Stomach (tissue), 19 donors: ENCODE results near the gene ACVR1C. TPM values are rescaled to one million over a fixed set of nuclear protein-coding genes. Genes with fewer than 3 reads are reported as not detected.
A peak's percentile ranks its signal among the peaks of the same experiment; 100 is the strongest.

Source experiments
- DNase-seq, 2 donors: peaks; one replicate each; pipeline versions ENCODE4 v3.0.0 to v3.0.0-alpha.2; 2013 to 2019
- H3K27ac ChIP-seq, 5 donors: fragments of 200-600 bp in 4 of 5; sonication (generic) in 4 of 5; one replicate each; pipeline ENCODE4 v1.5.1; 2013 to 2019; ENCODE audit warnings: mild to moderate bottlenecking in 1 of 5, moderate library complexity in 1 of 5
- H3K27me3 ChIP-seq, 3 donors: fragments of 200-600 bp; sonication (generic); one replicate each; pipeline ENCODE4 v1.5.1; 2017 to 2019; ENCODE audit warnings: mixed run types in 1 of 3
- H3K36me3 ChIP-seq, 4 donors: fragments of 200-600 bp; sonication (generic); 1 replicate in 3 of 4; 2 replicates in 1 of 4; pipeline ENCODE4 v1.5.1; 2016 to 2019
- H3K4me1 ChIP-seq, 4 donors: fragments of 200-600 bp; sonication (generic); one replicate each; pipeline ENCODE4 v1.5.1; 2016 to 2019
- H3K4me3 ChIP-seq, 4 donors: fragments of 200-600 bp; sonication (generic) in 3 of 4; one replicate each; pipeline ENCODE4 v1.5.1; 2016 to 2019; ENCODE audit warnings: mild to moderate bottlenecking in 1 of 4
- H3K9me3 ChIP-seq, 4 donors: fragments of 200-600 bp; sonication (generic); one replicate each; pipeline ENCODE4 v1.5.1; 2016 to 2019
- CTCF ChIP-seq, 7 experiments: fragments of 450-650 bp in 4 of 7; fragments of 200-600 bp in 3 of 7; sonication (generic) in 3 of 7; IDR thresholded peaks; one replicate each; pipeline ENCODE4 v1.5.1; 2016 to 2019; ENCODE audit warnings: antibody characterized with exemption in 7 of 7, control low read depth in 2 of 7, mild to moderate bottlenecking in 1 of 7
- EP300 ChIP-seq: sonication (generic); formaldehyde crosslinking; IDR thresholded peaks from one replicate; pipeline ENCODE4 v1.6.1; 2017; ENCODE audit warnings: antibody characterized with exemption
- POLR2A ChIP-seq, 4 donors: fragments of 450-650 bp; IDR thresholded peaks; one replicate each; pipeline ENCODE4 v1.6.1; 2016; ENCODE audit warnings: antibody characterized with exemption in 4 of 4, control low read depth in 2 of 4, mild to moderate bottlenecking in 1 of 4, moderate library complexity in 1 of 4
- POLR2AphosphoS5 ChIP-seq, 3 donors: sonication (generic); formaldehyde crosslinking; IDR thresholded peaks; one replicate each; pipeline ENCODE4 v1.6.1; 2016; ENCODE audit warnings: antibody characterized with exemption in 3 of 3
- WGBS, 5 donors: extraction: QIAGEN DNeasy Blood & Tissue Kit in 3 of 5; methylation state at CpG; one replicate each; pipeline versions ENCODE4 v1.1.5 to v1.1.7; 2013 to 2018; 5-methylcytosine and 5-hydroxymethylcytosine counted together
- intact Hi-C: fragments of 100-400 bp; cut with DNase I; formaldehyde crosslinking; loops from one replicate; pipeline ENCODE4 v1.15.1; 2023; ENCODE audit warnings: low total_unique reads
- long read RNA-seq, 10 donors: transcript quantifications; one replicate each; lab custom pipeline, GENCODE V29; 2026
- polyA plus RNA-seq, 3 donors: library from polyadenylated mRNA; stranded (reverse); fragments of 200-250 nt; gene quantifications; one replicate each; pipeline ENCODE4 v1.2.3, GENCODE V29; 2013
- total RNA-seq, 5 donors: library from RNA; depleted of rRNA; stranded (reverse); fragments of >200 nt; gene quantifications; one replicate each; pipeline versions ENCODE4 v1.1.0 to v1.2.3, GENCODE V29; 2014 to 2016
- donor health status: healthy with polysubstance abuse.
- donor health status: Bipolar disorder and iron deficiency.
- donor health status: healthy.

Gene ACVR1C
- 1 to 10 TPM in 3 of 5 donors, under 1 TPM in 1, not detected in 1; under 0.01 to 8.4 (median 1.4) TPM for total RNA-seq
- under 1 TPM; 0.28 to 0.61 (median 0.31) TPM for polyA plus RNA-seq
- long read RNA-seq, donor 1, result 0 reads
- long read RNA-seq, donor 2, full-length matches to known transcripts, result 1 of 1 reads
- long read RNA-seq, donor 2, partial matches to known transcripts, result 0 of 1 reads
- long read RNA-seq, donor 2, other reads (novel, unspliced or antisense), result 0 of 1 reads
- long read RNA-seq, donor 3, result 0 reads
- long read RNA-seq, donor 4, result 0 reads
- long read RNA-seq, donor 5, result 0 reads
- long read RNA-seq, donor 6, result 0 reads
- long read RNA-seq, donor 7, full-length matches to known transcripts, result 1 of 1 reads
- long read RNA-seq, donor 7, partial matches to known transcripts, result 0 of 1 reads
- long read RNA-seq, donor 7, other reads (novel, unspliced or antisense), result 0 of 1 reads
- long read RNA-seq, donor 8, partial matches to known transcripts, result 0 of 1 reads
- long read RNA-seq, donor 8, other reads (novel, unspliced or antisense), result 0 of 1 reads
- long read RNA-seq, donor 9, result 0 reads
- long read RNA-seq, donor 10, full-length matches to known transcripts, result 1 of 1 reads
- long read RNA-seq, donor 10, partial matches to known transcripts, result 0 of 1 reads
- long read RNA-seq, donor 10, other reads (novel, unspliced or antisense), result 0 of 1 reads

- Histone ChIP-seq H3K9me3 (no peaks in the 10 kb centered on the region), H3K4me1 (peaks cover 17 to 34% (median 21%) of the 10 kb centered on the region in 4 donors), H3K4me3 (peak within 1 kb of the TSS; percentile 56 to 70 (median 63)), H3K27me3 (peaks cover 0 to 19% (median 0%) of the 10 kb centered on the region in 3 donors), H3K36me3 (no peaks in the 10 kb centered on the region), H3K27ac (peak within 1 kb of the TSS; percentile 77 to 98 (median 80))
- TF ChIP-seq EP300, result no peak
- TF ChIP-seq POLR2A (IDR thresholded peaks at IDR 0.05), result no peak
- peak in 1 of 3 donors; percentile 22 for TF ChIP-seq POLR2AphosphoS5 (IDR thresholded peaks at IDR 0.05)
- peak in 5 of 7 experiments; percentile 36 to 57 (median 48) for TF ChIP-seq CTCF (IDR thresholded peaks at IDR 0.05)
- peak; percentile 82 to 91 for DNase-seq
- WGBS, 5 donors, result 0 to 1% (median 1%) methylated on average over 7 to 79 of the region's 79 CpGs
- intact Hi-C loops, result no loop called here
Measured at GRCh38 chr2:157628477-157629415, at the start of gene ACVR1C. TSS of gene ACVR1C (minus strand) at chr2:157628864. CDS start at chr2:157628644, 220 bp downstream.

GRCh38 chr2:157677941-157678340 lies 49.3 kb upstream of the ACVR1C start:
- no peak for TF ChIP-seq CTCF (IDR thresholded peaks at IDR 0.05)
- no peak for TF ChIP-seq POLR2AphosphoS5 (IDR thresholded peaks at IDR 0.05)
- no peak for TF ChIP-seq POLR2A (IDR thresholded peaks at IDR 0.05)
- H3K36me3 ChIP-seq, result no peaks in the 10 kb centered on the region
- no peak for DNase-seq
- H3K9me3 ChIP-seq, result no peaks in the 10 kb centered on the region
- no peak overlapping the region for H3K27ac ChIP-seq
- H3K27me3 ChIP-seq, result no peaks in the 10 kb centered on the region
- intact Hi-C loops, result no loop called here
- H3K4me1 ChIP-seq, result no peaks in the 10 kb centered on the region
- H3K4me3 ChIP-seq, result no peak overlapping the region

GRCh38 chr2:157672129-157672528 lies 43.5 kb upstream of the ACVR1C start:
- H3K27ac ChIP-seq, result no peak overlapping the region
- 89 to 94% (median 92%) methylated on average over 10 of the region's 10 CpGs for WGBS, 5 donors
- no peaks in the 10 kb centered on the region for H3K4me1 ChIP-seq
- TF ChIP-seq POLR2A (IDR thresholded peaks at IDR 0.05) (no peak), EP300 (no peak), CTCF (IDR thresholded peaks at IDR 0.05) (no peak), POLR2AphosphoS5 (IDR thresholded peaks at IDR 0.05) (no peak)
- no peak overlapping the region for H3K4me3 ChIP-seq
- H3K36me3 ChIP-seq, result no peaks in the 10 kb centered on the region
- H3K27me3 ChIP-seq, result no peaks in the 10 kb centered on the region
- intact Hi-C loops, result no loop called here
- no peak for DNase-seq
- H3K9me3 ChIP-seq, result no peaks in the 10 kb centered on the region

GRCh38 chr2:157662401-157662800 lies 33.7 kb upstream of the ACVR1C start:
- Histone ChIP-seq H3K27ac (no peak overlapping the region), H3K4me1 (no peaks in the 10 kb centered on the region), H3K36me3 (no peaks in the 10 kb centered on the region), H3K4me3 (no peak overlapping the region), H3K27me3 (no peaks in the 10 kb centered on the region), H3K9me3 (no peaks in the 10 kb centered on the region)
- DNase-seq, result no peak
- intact Hi-C loops, result no loop called here
- WGBS, 5 donors, result 67 to 95% (median 82%) methylated on average over 1 of the region's 1 CpG
- TF ChIP-seq EP300 (no peak), CTCF (IDR thresholded peaks at IDR 0.05) (no peak), POLR2A (IDR thresholded peaks at IDR 0.05) (no peak)
